T-helper 17 cell (primary cell): ENCODE data around the gene HOXC5. TPM values are rescaled to one million over a fixed set of nuclear protein-coding genes. Genes with fewer than 3 reads are reported as not detected.

ENCODE experiments used
- ATAC-seq: fragments of 150-1000 bp; cut with Tn5 transposase; 2 replicates; pipeline ENCODE4 v1.10.0; 2021; ENCODE audit warnings: mild to moderate bottlenecking, moderate library complexity
- DNase-seq, 3 donors: peaks; one replicate each; pipeline versions ENCODE4 v3.0.0 to v3.0.0-alpha.2; 2020 to 2021
- H3K9me3 ChIP-seq: one replicate; pipeline ENCODE4 v1.7.0; 2013; ENCODE audit warnings: low read length, mild to moderate bottlenecking; ENCODE audit not compliant: control insufficient read depth, poor library complexity, severe bottlenecking
- H3K27ac Mint-ChIP-seq: one replicate; pipeline ENCODE4 v1.8.0; 2022; ENCODE audit warnings: mild to moderate bottlenecking, moderate library complexity, mixed read lengths
- H3K27me3 Mint-ChIP-seq: one replicate; pipeline ENCODE4 v1.8.0; 2022; ENCODE audit warnings: mixed read lengths
- H3K36me3 Mint-ChIP-seq: one replicate; pipeline ENCODE4 v1.8.0; 2022; ENCODE audit warnings: low read depth, mixed read lengths
- H3K4me1 Mint-ChIP-seq: one replicate; pipeline ENCODE4 v1.8.0; 2022; ENCODE audit warnings: mild to moderate bottlenecking, mixed read lengths
- H3K4me3 Mint-ChIP-seq: one replicate; pipeline ENCODE4 v1.8.0; 2022; ENCODE audit warnings: mild to moderate bottlenecking, moderate library complexity, mixed read lengths
- total RNA-seq, 4 donors: library from RNA in 2 of 4; stranded (reverse) in 2 of 4; gene quantifications; one replicate each; pipeline ENCODE4 v1.2.3 and lab custom pipeline; 2022 to 2026

HOXC5 gene
- total RNA-seq, 2 donors from 2014 or later = not detected

GRCh38 chr12:53999559-54000115 is 33.2 kb upstream of the HOXC5 start:
- no peak for DNase-seq
- peaks cover 92% of the 10 kb centered on the region for H3K27me3 Mint-ChIP-seq
- H3K4me1 Mint-ChIP-seq = peaks cover 30% of the 10 kb centered on the region
- no peak overlapping the region for H3K27ac Mint-ChIP-seq
- H3K4me3 Mint-ChIP-seq = peak overlapping the region; percentile 52
- ATAC-seq = no peak
- H3K9me3 ChIP-seq = no peaks in the 10 kb centered on the region
- H3K36me3 Mint-ChIP-seq = peaks cover 7% of the 10 kb centered on the region

DNA sequence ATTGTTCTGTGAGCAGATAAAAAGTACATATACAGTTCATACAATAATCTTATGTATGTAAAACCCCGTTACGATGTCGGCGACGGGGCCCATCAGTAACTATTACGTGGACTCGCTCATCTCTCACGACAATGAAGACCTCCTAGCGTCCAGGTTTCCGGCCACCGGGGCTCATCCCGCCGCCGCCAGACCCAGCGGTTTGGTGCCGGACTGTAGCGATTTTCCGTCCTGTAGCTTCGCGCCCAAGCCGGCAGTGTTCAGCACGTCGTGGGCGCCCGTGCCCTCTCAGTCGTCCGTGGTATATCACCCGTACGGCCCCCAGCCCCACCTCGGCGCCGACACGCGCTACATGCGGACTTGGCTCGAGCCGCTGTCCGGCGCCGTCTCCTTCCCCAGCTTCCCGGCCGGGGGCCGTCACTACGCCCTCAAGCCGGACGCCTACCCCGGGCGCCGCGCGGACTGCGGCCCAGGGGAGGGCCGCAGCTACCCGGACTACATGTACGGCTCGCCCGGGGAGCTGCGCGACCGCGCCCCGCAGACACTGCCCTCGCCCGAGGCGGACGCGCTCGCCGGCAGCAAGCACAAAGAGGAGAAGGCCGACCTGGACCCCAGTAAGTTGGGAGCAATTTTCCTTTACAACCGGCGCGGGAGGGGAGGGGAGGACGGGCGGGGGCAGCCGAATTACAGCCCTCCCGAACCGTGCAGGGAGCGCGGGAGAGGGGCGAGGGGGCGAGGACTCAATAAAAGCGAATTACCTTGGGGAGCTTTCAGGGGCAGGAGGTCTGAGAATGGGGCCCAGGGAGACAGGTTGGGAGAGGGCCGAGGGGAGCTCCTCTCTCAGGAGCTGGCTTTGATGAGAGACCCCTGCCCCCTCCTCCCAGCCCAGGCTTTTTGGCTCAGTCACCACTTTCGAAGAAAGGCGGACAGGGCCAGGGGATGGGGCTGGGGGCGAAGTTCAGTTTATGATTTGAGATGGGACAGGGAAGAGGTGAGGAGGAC is 32.4 kb upstream of the HOXC5 start, which contains the start of gene HOXC9:
Gene HOXC9, plus strand, starts transcription at position 46 of the 999 bp plus-strand sequence. Its CDS starts 28 bp downstream, at position 74.
- no peaks in the 10 kb centered on the region for H3K9me3 ChIP-seq
- Mint-ChIP-seq H3K27ac (no peak within 1 kb of the TSS), H3K4me3 (peak within 1 kb of the TSS; percentile 52), H3K36me3 (peaks cover 7% of the 10 kb centered on the region), H3K27me3 (peaks cover 92% of the 10 kb centered on the region), H3K4me1 (peaks cover 26% of the 10 kb centered on the region)
- DNase-seq (no peak), ATAC-seq (no peak)

- Mint-ChIP-seq H3K4me3 (peak overlapping the region; percentile 3), H3K27me3 (peaks cover 92% of the 10 kb centered on the region), H3K4me1 (peaks cover 26% of the 10 kb centered on the region), H3K27ac (no peak overlapping the region), H3K36me3 (peaks cover 11% of the 10 kb centered on the region)
- ATAC-seq (no peak), DNase-seq (no peak)
- no peaks in the 10 kb centered on the region for H3K9me3 ChIP-seq
These were observed 31.3 kb upstream of the HOXC5 start for GRCh38 chr12:54001283-54002187.

GRCh38 chr12:54002278-54002914 is 30.5 kb upstream of the HOXC5 start:
- H3K4me1 Mint-ChIP-seq = peaks cover 23% of the 10 kb centered on the region
- H3K27ac Mint-ChIP-seq = no peak overlapping the region
- peaks cover 11% of the 10 kb centered on the region for H3K36me3 Mint-ChIP-seq
- H3K4me3 Mint-ChIP-seq = peak overlapping the region; percentile 22
- DNase-seq (no peak), ATAC-seq (no peak)
- H3K9me3 ChIP-seq = no peaks in the 10 kb centered on the region
- peaks cover 94% of the 10 kb centered on the region for H3K27me3 Mint-ChIP-seq

- ATAC-seq (no peak), DNase-seq (no peak)
- Mint-ChIP-seq H3K36me3 (peaks cover 7% of the 10 kb centered on the region), H3K27me3 (peaks cover 94% of the 10 kb centered on the region), H3K4me3 (no peak overlapping the region), H3K4me1 (peaks cover 19% of the 10 kb centered on the region), H3K27ac (no peak overlapping the region)
- H3K9me3 ChIP-seq = no peaks in the 10 kb centered on the region
These were observed 29.9 kb upstream of the HOXC5 start for GRCh38 chr12:54002915-54003389.

GRCh38 chr12:54003625-54004024 is 29.2 kb upstream of the HOXC5 start:
- Mint-ChIP-seq H3K27me3 (peaks cover 93% of the 10 kb centered on the region), H3K36me3 (peaks cover 7% of the 10 kb centered on the region), H3K4me1 (peaks cover 19% of the 10 kb centered on the region), H3K4me3 (no peak overlapping the region), H3K27ac (no peak overlapping the region)
- no peak for ATAC-seq
- DNase-seq = no peak
- no peaks in the 10 kb centered on the region for H3K9me3 ChIP-seq

- no peak overlapping the region for H3K27ac Mint-ChIP-seq
- H3K4me1 Mint-ChIP-seq = peaks cover 20% of the 10 kb centered on the region
- peaks cover 92% of the 10 kb centered on the region for H3K27me3 Mint-ChIP-seq
- DNase-seq = no peak
- H3K4me3 Mint-ChIP-seq = no peak overlapping the region
- ATAC-seq = no peak
- H3K36me3 Mint-ChIP-seq = peaks cover 8% of the 10 kb centered on the region
- no peaks in the 10 kb centered on the region for H3K9me3 ChIP-seq
These were observed 28.6 kb upstream of the HOXC5 start for GRCh38 chr12:54004063-54004840.

DNA sequence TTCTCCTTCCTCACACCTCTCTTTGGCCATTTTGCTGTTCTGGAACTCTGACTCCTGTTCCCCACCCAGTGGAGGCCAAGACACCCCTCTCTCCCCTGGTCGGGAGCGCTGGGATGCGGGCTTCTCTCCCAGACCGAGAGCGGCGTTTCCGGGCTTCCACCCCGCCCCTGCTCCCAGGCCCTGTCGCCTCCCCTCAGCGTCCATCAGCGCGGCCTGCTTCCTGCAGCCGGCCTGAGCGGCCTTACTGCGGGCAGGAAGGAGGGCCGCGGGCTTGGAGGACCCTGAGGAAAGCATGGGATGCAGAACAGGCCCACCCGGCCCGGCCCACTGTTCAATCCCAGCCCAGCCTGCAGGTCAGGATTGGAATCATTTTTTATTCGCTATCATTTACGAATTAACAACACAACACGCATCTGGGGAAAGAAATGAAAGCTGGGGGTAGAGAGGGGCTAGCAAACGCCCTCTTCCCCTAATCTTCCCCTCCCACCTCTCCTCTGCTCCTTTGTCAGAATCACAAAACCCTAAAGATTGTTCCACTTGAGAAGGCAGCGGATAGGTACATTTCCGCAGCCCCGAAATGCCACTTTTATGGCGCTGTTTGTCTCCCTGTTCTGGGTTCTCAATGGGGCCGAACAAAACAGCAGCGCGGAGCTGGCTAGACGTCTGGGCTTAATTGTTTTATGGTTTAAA is 27.9 kb upstream of the HOXC5 start:
- ATAC-seq (no peak), DNase-seq (no peak)
- H3K4me3 Mint-ChIP-seq = peak overlapping the region; percentile 91
- H3K4me1 Mint-ChIP-seq = peaks cover 18% of the 10 kb centered on the region
- peaks cover 90% of the 10 kb centered on the region for H3K27me3 Mint-ChIP-seq
- no peak overlapping the region for H3K27ac Mint-ChIP-seq
- peaks cover 10% of the 10 kb centered on the region for H3K36me3 Mint-ChIP-seq
- H3K9me3 ChIP-seq = no peaks in the 10 kb centered on the region

GRCh38 chr12:54005531-54005852 is 27.4 kb upstream of the HOXC5 start:
- ATAC-seq (no peak), DNase-seq (no peak)
- Mint-ChIP-seq H3K36me3 (peaks cover 10% of the 10 kb centered on the region), H3K4me3 (peak overlapping the region; percentile 91), H3K4me1 (peaks cover 18% of the 10 kb centered on the region), H3K27ac (peak overlapping the region; percentile 82), H3K27me3 (peaks cover 92% of the 10 kb centered on the region)
- no peaks in the 10 kb centered on the region for H3K9me3 ChIP-seq

- peaks cover 10% of the 10 kb centered on the region for H3K36me3 Mint-ChIP-seq
- H3K27me3 Mint-ChIP-seq = peaks cover 94% of the 10 kb centered on the region
- H3K4me3 Mint-ChIP-seq = peak overlapping the region; percentile 91
- H3K4me1 Mint-ChIP-seq = peaks cover 20% of the 10 kb centered on the region
- peak; percentile 89 for ATAC-seq
- H3K27ac Mint-ChIP-seq = peak overlapping the region; percentile 82
- DNase-seq = peak; percentile 74 to 82 (median 80)
- H3K9me3 ChIP-seq = no peaks in the 10 kb centered on the region
These were observed 26.8 kb upstream of the HOXC5 start for GRCh38 chr12:54005853-54006558.

DNA sequence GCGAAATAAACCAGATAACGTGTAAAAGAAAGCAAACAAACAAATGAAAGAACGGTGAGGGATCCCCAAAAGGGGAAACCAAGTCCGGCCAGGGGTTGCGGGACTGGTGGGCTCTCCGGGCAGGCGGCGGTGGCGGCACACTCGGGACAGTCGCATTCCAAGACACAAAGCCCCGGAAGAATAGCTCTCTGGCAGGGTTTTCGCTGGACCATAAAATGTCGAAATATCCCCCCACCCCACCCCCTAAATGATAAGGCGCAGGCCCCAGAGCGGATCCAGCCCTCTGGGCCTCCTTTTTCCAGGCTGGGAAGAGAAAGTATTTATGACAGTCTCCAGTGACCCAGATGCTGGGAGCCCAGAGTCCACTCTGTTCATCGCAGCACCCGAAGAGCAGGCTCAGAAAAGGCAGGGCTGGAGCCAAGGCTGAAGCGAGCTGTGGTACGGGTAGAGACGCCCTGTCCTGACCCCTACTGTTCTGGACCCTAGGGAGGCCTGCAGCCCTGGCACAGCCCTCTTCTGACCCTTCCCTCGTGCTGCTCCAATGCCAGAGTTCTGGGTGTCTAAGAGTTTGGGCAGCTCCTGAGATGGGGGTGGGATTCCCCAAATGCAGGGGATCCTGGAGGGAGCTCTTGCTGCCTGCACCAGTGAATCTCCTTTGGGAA is 26.2 kb upstream of the HOXC5 start:
- H3K4me3 Mint-ChIP-seq = peak overlapping the region; percentile 91
- peak overlapping the region; percentile 82 for H3K27ac Mint-ChIP-seq
- H3K27me3 Mint-ChIP-seq = peaks cover 94% of the 10 kb centered on the region
- no peak for DNase-seq
- H3K4me1 Mint-ChIP-seq = peaks cover 24% of the 10 kb centered on the region
- H3K9me3 ChIP-seq = no peaks in the 10 kb centered on the region
- H3K36me3 Mint-ChIP-seq = peaks cover 10% of the 10 kb centered on the region
- no peak for ATAC-seq
